HUES64 (cell line): ENCODE data around the gene LIG1.
"Not testable (repeated sequence)": the region's sequence is repeated elsewhere in the genome, so short reads cannot be mapped to it uniquely, and the experiment has no call there.

Source experiments
- H3K27ac ChIP-seq: 2 replicates; pipeline ENCODE4 v1.7.0; 2013; ENCODE audit warnings: low read depth, low read length, inconsistent platforms
- H3K27me3 ChIP-seq: 2 replicates; pipeline ENCODE4 v1.6.1; 2013; ENCODE audit warnings: mild to moderate bottlenecking, low read length; ENCODE audit not compliant: insufficient read depth
- H3K36me3 ChIP-seq: 2 replicates; pipeline ENCODE4 v1.6.1; 2013; ENCODE audit warnings: mild to moderate bottlenecking, low read length; ENCODE audit not compliant: insufficient read depth
- H3K4me1 ChIP-seq: 2 replicates; pipeline ENCODE4 v1.6.1; 2013; ENCODE audit warnings: mild to moderate bottlenecking, low read length, moderate library complexity; ENCODE audit not compliant: insufficient read depth
- H3K4me3 ChIP-seq: 2 replicates; pipeline ENCODE4 v1.5.1; 2013; ENCODE audit warnings: mild to moderate bottlenecking, low read length, moderate library complexity
- H3K9ac ChIP-seq: 2 replicates; pipeline ENCODE4 v1.6.1; 2013; ENCODE audit warnings: mild to moderate bottlenecking, low read depth, low read length
- H3K9me3 ChIP-seq: 2 replicates; pipeline ENCODE4 v1.6.1; 2013; ENCODE audit warnings: low read depth, low read length; ENCODE audit not compliant: insufficient read depth
- WGBS: fragments of 150-250, 120-280 bp; methylation state at CpG from one replicate; pipeline ENCODE4 v1.1.7; 2013; ENCODE audit warnings: missing lambda C conversion rate; 5-methylcytosine and 5-hydroxymethylcytosine counted together

LIG1 gene

GRCh38 chr19:48094855-48095203 lies 75.3 kb downstream of the LIG1 start:
- Histone ChIP-seq H3K4me3 (no peak overlapping the region), H3K9ac (no peak overlapping the region), H3K36me3 (no peaks in the 10 kb centered on the region), H3K4me1 (no peaks in the 10 kb centered on the region), H3K27me3 (no peaks in the 10 kb centered on the region), H3K9me3 (0 out of 2 replicates have a peak, but pooled peaks cover 4% of the 10 kb centered on the region), H3K27ac (no peak overlapping the region)
- WGBS: 83% methylated on average over 2 of the region's 2 CpGs

- H3K27ac ChIP-seq: no peak overlapping the region
- H3K27me3 ChIP-seq: no peaks in the 10 kb centered on the region
- H3K9me3 ChIP-seq: 0 out of 2 replicates have a peak, but pooled peaks cover 4% of the 10 kb centered on the region
- no peaks in the 10 kb centered on the region for H3K4me1 ChIP-seq
- no peak overlapping the region for H3K4me3 ChIP-seq
- no peak overlapping the region for H3K9ac ChIP-seq
- H3K36me3 ChIP-seq: no peaks in the 10 kb centered on the region
- whole genome bisulfite sequencing: 38% methylated on average over 1 of the region's 1 CpG
Measured at GRCh38 chr19:48094129-48094854, 75.9 kb downstream of the LIG1 start.

- not testable (repeated sequence) for H3K9me3 ChIP-seq, H3K36me3 ChIP-seq, H3K9ac ChIP-seq, H3K4me3 ChIP-seq, H3K4me1 ChIP-seq, H3K27ac ChIP-seq, H3K27me3 ChIP-seq
- 85% methylated on average over 13 of the region's 13 CpGs for WGBS
Measured at GRCh38 chr19:48091111-48091718, 78.9 kb downstream of the LIG1 start.

- WGBS: 88% methylated on average over 5 of the region's 5 CpGs
- no peak overlapping the region for H3K9ac ChIP-seq
- no peaks in the 10 kb centered on the region for H3K4me1 ChIP-seq
- H3K9me3 ChIP-seq: peaks cover 8% of the 10 kb centered on the region; the same call in 1 of the 2 replicates
- no peaks in the 10 kb centered on the region for H3K36me3 ChIP-seq
- no peak overlapping the region for H3K4me3 ChIP-seq
- no peak overlapping the region for H3K27ac ChIP-seq
- H3K27me3 ChIP-seq: no peaks in the 10 kb centered on the region
Measured at GRCh38 chr19:48090281-48090802, 79.8 kb downstream of the LIG1 start.

- H3K4me1 ChIP-seq, H3K9ac ChIP-seq, H3K36me3 ChIP-seq, H3K27me3 ChIP-seq, H3K27ac ChIP-seq, H3K4me3 ChIP-seq: not testable (repeated sequence)
- peaks cover 11% of the 10 kb centered on the region; the same call in 1 of the 2 replicates for H3K9me3 ChIP-seq
- 91% methylated on average over 6 of the region's 6 CpGs for WGBS
Measured at GRCh38 chr19:48088991-48089390, 81.2 kb downstream of the LIG1 start.

- Histone ChIP-seq H3K9ac (no peak overlapping the region), H3K36me3 (no peaks in the 10 kb centered on the region), H3K27ac (no peak overlapping the region), H3K9me3 (peaks cover 11% of the 10 kb centered on the region; the same call in 1 of the 2 replicates), H3K4me3 (no peak overlapping the region), H3K4me1 (no peaks in the 10 kb centered on the region), H3K27me3 (no peaks in the 10 kb centered on the region)
- 82% methylated on average over 7 of the region's 7 CpGs for whole genome bisulfite sequencing
Measured at GRCh38 chr19:48085904-48086864, 84.0 kb downstream of the LIG1 start.

GRCh38 chr19:48085076-48085475 lies 85.1 kb downstream of the LIG1 start:
- Histone ChIP-seq H3K27me3 (no peaks in the 10 kb centered on the region), H3K36me3 (no peaks in the 10 kb centered on the region), H3K4me1 (no peaks in the 10 kb centered on the region), H3K27ac (no peak overlapping the region), H3K4me3 (no peak overlapping the region), H3K9me3 (peaks cover 8% of the 10 kb centered on the region; the same call in 1 of the 2 replicates), H3K9ac (no peak overlapping the region)
- WGBS: 77% methylated on average over 3 of the region's 3 CpGs

GRCh38 chr19:48081106-48081505 lies 89.0 kb downstream of the LIG1 start:
- H3K9ac ChIP-seq: no peak overlapping the region
- WGBS: 84% methylated on average over 4 of the region's 5 CpGs
- no peaks in the 10 kb centered on the region for H3K36me3 ChIP-seq
- H3K4me3 ChIP-seq: no peak overlapping the region
- peaks cover 5% of the 10 kb centered on the region; the same call in 1 of the 2 replicates for H3K9me3 ChIP-seq
- H3K27ac ChIP-seq: no peak overlapping the region
- H3K27me3 ChIP-seq: no peaks in the 10 kb centered on the region
- no peaks in the 10 kb centered on the region for H3K4me1 ChIP-seq

- 86% methylated on average over 3 of the region's 3 CpGs for WGBS
- H3K4me1 ChIP-seq, H3K9me3 ChIP-seq: not testable (repeated sequence)
Measured at GRCh38 chr19:48070177-48070769, 99.9 kb downstream of the LIG1 start.

GRCh38 chr19:48069435-48069834 lies 100.7 kb downstream of the LIG1 start:
- no peak overlapping the region for H3K4me3 ChIP-seq
- no peak overlapping the region for H3K27ac ChIP-seq
- H3K36me3 ChIP-seq: no peaks in the 10 kb centered on the region
- no peaks in the 10 kb centered on the region for H3K27me3 ChIP-seq
- no peaks in the 10 kb centered on the region for H3K4me1 ChIP-seq
- WGBS: 73% methylated on average over 2 of the region's 2 CpGs
- H3K9ac ChIP-seq: no peak overlapping the region
- H3K9me3 ChIP-seq: 0 out of 2 replicates have a peak, but pooled peaks cover 3% of the 10 kb centered on the region

More at GRCh38 chr19:48070177-48070769, 99.9 kb downstream of the LIG1 start:
- not testable (repeated sequence) for H3K9ac ChIP-seq, H3K36me3 ChIP-seq, H3K4me3 ChIP-seq, H3K27me3 ChIP-seq, H3K27ac ChIP-seq
